ENCODE data around the gene EIF4E1B. TPM values are rescaled to one million over a fixed set of nuclear protein-coding genes. Genes with fewer than 3 reads are reported as not detected.

The EIF4E1B gene
- polyA plus RNA-seq, 4 donors, result 0.08 TPM; not detected in 3

GRCh38 chr5:176603091-176603490 lies 27.4 kb upstream of the EIF4E1B start:
- no peak for DNase-seq (ENCODE audit: low read depth in 4 of 4, low spot score in 3 of 4)

- no peak for DNase-seq (ENCODE audit: low read depth in 4 of 4, low spot score in 3 of 4)
These were observed 24.4 kb upstream of the EIF4E1B start for GRCh38 chr5:176606032-176606431.

- no peak for DNase-seq (ENCODE audit: low read depth in 4 of 4, low spot score in 3 of 4)
These were observed 23.6 kb upstream of the EIF4E1B start for GRCh38 chr5:176606875-176607274.

GRCh38 chr5:176608142-176608705 lies 22.3 kb upstream of the EIF4E1B start:
- DNase-seq (ENCODE audit: low read depth in 4 of 4, low spot score in 3 of 4), result no peak

GRCh38 chr5:176608937-176609723 lies 21.3 kb upstream of the EIF4E1B start:
- no peak for DNase-seq (ENCODE audit: low read depth in 4 of 4, low spot score in 3 of 4)

- peak in 2 of 4 donors; percentile 43 to 48 for DNase-seq (ENCODE audit: low read depth in 4 of 4, low spot score in 3 of 4)
These were observed 20.6 kb upstream of the EIF4E1B start, which contains the start of gene GPRIN1 for GRCh38 chr5:176609724-176610434. Gene GPRIN1, minus strand, starts transcription at chr5:176610156. Its CDS starts 10,322 bp downstream, at chr5:176599834.

GRCh38 chr5:176610435-176610773 lies 20.1 kb upstream of the EIF4E1B start:
- no peak for DNase-seq (ENCODE audit: low read depth in 4 of 4, low spot score in 3 of 4)

GRCh38 chr5:176611435-176611834 lies 19.0 kb upstream of the EIF4E1B start:
- DNase-seq (ENCODE audit: low read depth in 4 of 4, low spot score in 3 of 4), result peak in 3 of 4 donors; percentile 65 to 79 (median 73)

GRCh38 chr5:176612008-176612407 lies 18.5 kb upstream of the EIF4E1B start:
- no peak for DNase-seq (ENCODE audit: low read depth in 4 of 4, low spot score in 3 of 4)

- DNase-seq (ENCODE audit: low read depth in 4 of 4, low spot score in 3 of 4), result no peak
These were observed 17.6 kb upstream of the EIF4E1B start for GRCh38 chr5:176612855-176613254.

GRCh38 chr5:176614805-176615478 lies 15.5 kb upstream of the EIF4E1B start:
- no peak for DNase-seq (ENCODE audit: low read depth in 4 of 4, low spot score in 3 of 4)

- no peak for DNase-seq (ENCODE audit: low read depth in 4 of 4, low spot score in 3 of 4)
These were observed 14.0 kb upstream of the EIF4E1B start for GRCh38 chr5:176616511-176616910.

- DNase-seq (ENCODE audit: low read depth in 4 of 4, low spot score in 3 of 4), result no peak
These were observed 11.7 kb upstream of the EIF4E1B start for GRCh38 chr5:176618783-176619182.

- DNase-seq (ENCODE audit: low read depth in 4 of 4, low spot score in 3 of 4), result peak in 2 of 4 donors; percentile 51 to 56
These were observed 11.3 kb upstream of the EIF4E1B start for GRCh38 chr5:176619203-176619568.

- DNase-seq (ENCODE audit: low read depth in 4 of 4, low spot score in 3 of 4), result no peak
These were observed 10.7 kb upstream of the EIF4E1B start for GRCh38 chr5:176619569-176620332.

- no peak for DNase-seq (ENCODE audit: low read depth in 4 of 4, low spot score in 3 of 4)
These were observed 10.0 kb upstream of the EIF4E1B start for GRCh38 chr5:176620333-176620981.

GRCh38 chr5:176621661-176622079 lies 8.8 kb upstream of the EIF4E1B start:
- DNase-seq (ENCODE audit: low read depth in 4 of 4, low spot score in 3 of 4), result no peak

GRCh38 chr5:176624142-176624541 lies 6.3 kb upstream of the EIF4E1B start:
- DNase-seq (ENCODE audit: low read depth in 4 of 4, low spot score in 3 of 4), result no peak

GRCh38 chr5:176624938-176625337 lies 5.5 kb upstream of the EIF4E1B start:
- no peak for DNase-seq (ENCODE audit: low read depth in 4 of 4, low spot score in 3 of 4)

GRCh38 chr5:176625512-176625911 lies 5.0 kb upstream of the EIF4E1B start:
- no peak for DNase-seq (ENCODE audit: low read depth in 4 of 4, low spot score in 3 of 4)

All from right renal pelvis (tissue), 4 donors.